RWPE1 (cell line): Measurements from ENCODE around the gene RNF208.

ENCODE experiments used
- CTCF ChIA-PET: fragments of 350-600 bp; sonication (Branson Sonifier 250); formaldehyde crosslinking; extraction: SDS; loops from one replicate; lab custom pipeline; 2021; lab: Yijun Ruan, JAX
- POLR2A ChIA-PET: fragments of 400-600 bp; formaldehyde crosslinking; extraction: SDS; loops from one replicate; lab custom pipeline; 2020; ENCODE audit warnings: antibody characterized with exemption; ENCODE audit not compliant: low non-redundant PET; lab: Yijun Ruan, JAX
- DNase-seq: peaks from one replicate; pipeline ENCODE4 v3.0.0; 2012; ENCODE audit warnings: low spot score
- H3K27ac ChIP-seq: fragments of 450-650 bp; 2 replicates; pipeline ENCODE4 v1.5.1; 2017
- TF ChIP-seq, protein P1 (sequence below): fragments of 450-650 bp; conservative IDR thresholded peaks from 2 replicates; pipeline ENCODE4 v1.5.1; 2017; ENCODE audit warnings: low read depth, mild to moderate bottlenecking

RNF208 gene

GRCh38 chr9:137232101-137232500, 10.1 kb upstream of the RNF208 start:
- TF ChIP-seq, protein P1, sequence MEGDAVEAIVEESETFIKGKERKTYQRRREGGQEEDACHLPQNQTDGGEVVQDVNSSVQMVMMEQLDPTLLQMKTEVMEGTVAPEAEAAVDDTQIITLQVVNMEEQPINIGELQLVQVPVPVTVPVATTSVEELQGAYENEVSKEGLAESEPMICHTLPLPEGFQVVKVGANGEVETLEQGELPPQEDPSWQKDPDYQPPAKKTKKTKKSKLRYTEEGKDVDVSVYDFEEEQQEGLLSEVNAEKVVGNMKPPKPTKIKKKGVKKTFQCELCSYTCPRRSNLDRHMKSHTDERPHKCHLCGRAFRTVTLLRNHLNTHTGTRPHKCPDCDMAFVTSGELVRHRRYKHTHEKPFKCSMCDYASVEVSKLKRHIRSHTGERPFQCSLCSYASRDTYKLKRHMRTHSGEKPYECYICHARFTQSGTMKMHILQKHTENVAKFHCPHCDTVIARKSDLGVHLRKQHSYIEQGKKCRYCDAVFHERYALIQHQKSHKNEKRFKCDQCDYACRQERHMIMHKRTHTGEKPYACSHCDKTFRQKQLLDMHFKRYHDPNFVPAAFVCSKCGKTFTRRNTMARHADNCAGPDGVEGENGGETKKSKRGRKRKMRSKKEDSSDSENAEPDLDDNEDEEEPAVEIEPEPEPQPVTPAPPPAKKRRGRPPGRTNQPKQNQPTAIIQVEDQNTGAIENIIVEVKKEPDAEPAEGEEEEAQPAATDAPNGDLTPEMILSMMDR = no peak
- ChIA-PET POLR2A (no interaction called here), CTCF (interaction anchor here (0.6 to 1.4 kb wide), 2 partner anchors 8 to 112 kb away, joined by 3 read pairs; partner anchors contain the start of gene TUBB4B)
- no peak for DNase-seq
- H3K27ac ChIP-seq = no peak overlapping the region

GRCh38 chr9:137231372-137232039, 9.5 kb upstream of the RNF208 start:
- H3K27ac ChIP-seq = no peak overlapping the region
- ChIA-PET POLR2A (no interaction called here), CTCF (interaction anchor here (0.6 to 1.4 kb wide), 2 partner anchors 9 to 112 kb away, joined by 3 read pairs; partner anchors contain the start of gene TUBB4B)
- TF ChIP-seq, protein P1 = no peak
- no peak for DNase-seq

DNA sequence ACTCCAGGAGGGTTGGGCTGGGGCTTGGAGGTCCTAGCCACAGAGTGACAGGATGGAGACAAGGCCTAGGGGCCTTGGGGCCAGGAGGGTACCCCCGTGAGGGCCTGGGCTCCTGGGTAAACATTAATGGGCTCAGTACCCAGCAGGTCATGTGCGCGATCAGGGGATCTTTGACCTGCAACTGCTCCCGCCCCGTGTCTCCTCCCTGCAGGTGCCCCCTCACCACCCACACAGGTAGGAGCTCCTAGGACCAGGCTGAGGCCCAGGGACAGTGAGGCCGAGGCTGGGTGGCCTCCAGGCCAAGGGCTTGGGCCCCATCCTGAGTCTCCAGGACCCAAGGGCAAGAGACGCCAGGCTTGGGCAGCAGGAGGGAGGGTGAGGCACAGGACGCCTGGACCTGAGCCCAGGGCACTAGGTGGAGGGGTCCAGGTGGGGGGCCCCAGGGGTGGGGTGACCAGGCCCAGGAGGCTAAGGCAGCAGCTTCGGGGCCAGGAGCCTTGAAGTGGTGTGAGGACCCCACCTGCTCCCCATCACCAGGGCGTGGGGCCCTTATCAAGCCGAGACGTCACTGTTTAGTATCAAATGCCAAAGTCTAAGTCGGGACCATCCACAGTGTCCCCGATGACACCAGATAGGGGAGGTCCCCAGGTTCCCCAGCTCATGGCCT, 8.8 kb upstream of the RNF208 start, which contains the start of gene SLC34A3:
SLC34A3 (plus strand) TSS at position 197 of the 667 bp plus-strand sequence. CDS start 802 bp downstream, outside the sequence.
- TF ChIP-seq, protein P1 = no peak
- H3K27ac ChIP-seq = no peak within 1 kb of the TSS
- DNase-seq = no peak
- ChIA-PET CTCF (interaction anchor here (0.6 to 1.4 kb wide), 2 partner anchors 10 to 100 kb away, joined by 3 read pairs; partner anchors contain the start of gene TUBB4B), POLR2A (no interaction called here)

- no peak overlapping the region for H3K27ac ChIP-seq
- DNase-seq = no peak
- CTCF ChIA-PET = interaction anchor here (0.6 to 0.9 kb wide), 2 partner anchors 41 to 100 kb away, joined by 3 read pairs; partner anchors contain the start of gene SSNA1
- TF ChIP-seq, protein P1 = no peak
- POLR2A ChIA-PET = interaction anchor here (0.8 kb wide), 1 partner anchor 11 kb away, joined by 4 read pairs; the partner anchor contains the start of gene TUBB4B
Observed at GRCh38 chr9:137229903-137230704, 8.1 kb upstream of the RNF208 start.

- H3K27ac ChIP-seq = no peak overlapping the region
- no peak for DNase-seq
- ChIA-PET POLR2A (interaction anchor here (0.8 kb wide), 1 partner anchor 12 kb away, joined by 4 read pairs; the partner anchor contains the start of gene TUBB4B), CTCF (interaction anchor here (0.9 to 3.3 kb wide), 2 partner anchors 40 kb away, joined by 3 to 37 read pairs; partner anchors contain the start of genes ANAPC2 and SSNA1)
- TF ChIP-seq, protein P1 = no peak
Observed at GRCh38 chr9:137228968-137229896, 7.2 kb upstream of the RNF208 start.
